Osteocyte (in vitro differentiated cells): ENCODE measurements around the gene AUP1. TPM values are rescaled to one million over a fixed set of nuclear protein-coding genes. Genes with fewer than 3 reads are reported as not detected.
A peak's percentile ranks its signal among the peaks of the same experiment; 100 is the strongest.

Source experiments
- DNase-seq: peaks from one replicate; pipeline ENCODE4 v3.0.0; 2021; ENCODE audit warnings: mixed read lengths; ENCODE audit not compliant: unreplicated experiment; ENCODE audit errors: extremely low spot score
- H3K27ac Mint-ChIP-seq: one replicate; pipeline ENCODE4 v1.8.0; 2021; ENCODE audit warnings: mild to moderate bottlenecking, mixed read lengths; ENCODE audit not compliant: unreplicated experiment
- H3K27me3 Mint-ChIP-seq: one replicate; pipeline ENCODE4 v1.8.0; 2021; ENCODE audit warnings: mixed read lengths; ENCODE audit not compliant: unreplicated experiment
- H3K36me3 Mint-ChIP-seq: one replicate; pipeline ENCODE4 v1.8.0; 2021; ENCODE audit warnings: mixed read lengths; ENCODE audit not compliant: unreplicated experiment
- H3K4me1 Mint-ChIP-seq: one replicate; pipeline ENCODE4 v1.8.0; 2021; ENCODE audit warnings: mixed read lengths; ENCODE audit not compliant: unreplicated experiment
- H3K4me3 Mint-ChIP-seq: one replicate; pipeline ENCODE4 v1.8.0; 2021; ENCODE audit warnings: mild to moderate bottlenecking, moderate library complexity, mixed read lengths; ENCODE audit not compliant: unreplicated experiment
- H3K9me3 Mint-ChIP-seq: one replicate; pipeline ENCODE4 v1.8.0; 2021; ENCODE audit warnings: mixed read lengths; ENCODE audit not compliant: unreplicated experiment
- CTCF ChIP-seq: fragments of 200-600 bp; sonication (generic); IDR thresholded peaks from 2 replicates; pipeline ENCODE4 v1.5.0; 2021; ENCODE audit warnings: antibody characterized with exemption, mild to moderate bottlenecking, moderate library complexity
- total RNA-seq: library from RNA; stranded (reverse); gene quantifications from 2 replicates; pipeline ENCODE4 v1.2.1, GENCODE V29; 2021

AUP1 gene
- total RNA-seq, 1 donor from 2014 or later: 96.3 TPM

- Mint-ChIP-seq H3K27me3 (peaks cover 39% of the 10 kb centered on the region), H3K4me1 (peaks cover 57% of the 10 kb centered on the region), H3K36me3 (peaks cover 14% of the 10 kb centered on the region), H3K9me3 (no peaks in the 10 kb centered on the region), H3K27ac (no peak overlapping the region), H3K4me3 (peak overlapping the region; percentile 10)
- no peak for TF ChIP-seq CTCF
- no peak for DNase-seq
Measured at GRCh38 chr2:74499940-74500577, 29.4 kb downstream of the AUP1 start.

GRCh38 chr2:74499267-74499939 lies 30.1 kb downstream of the AUP1 start, which contains the start of gene LBX2:
Gene LBX2 (minus strand): TSS chr2:74499603. CDS start chr2:74499537, 66 bp downstream.
- Mint-ChIP-seq H3K4me1 (peaks cover 51% of the 10 kb centered on the region), H3K4me3 (peak within 1 kb of the TSS; percentile 76), H3K27ac (peak within 1 kb of the TSS; percentile 40), H3K36me3 (peaks cover 8% of the 10 kb centered on the region), H3K27me3 (peaks cover 39% of the 10 kb centered on the region), H3K9me3 (no peaks in the 10 kb centered on the region)
- TF ChIP-seq CTCF: no peak
- no peak for DNase-seq

- Mint-ChIP-seq H3K9me3 (no peaks in the 10 kb centered on the region), H3K4me3 (peak overlapping the region; percentile 76), H3K4me1 (peaks cover 43% of the 10 kb centered on the region), H3K27me3 (peaks cover 39% of the 10 kb centered on the region), H3K36me3 (peaks cover 12% of the 10 kb centered on the region), H3K27ac (peak overlapping the region; percentile 40)
- TF ChIP-seq CTCF: no peak
- no peak for DNase-seq
Measured at GRCh38 chr2:74498500-74499266, 30.8 kb downstream of the AUP1 start.

GRCh38 chr2:74497777-74498499 lies 31.6 kb downstream of the AUP1 start:
- H3K4me3 Mint-ChIP-seq: peak overlapping the region; percentile 76
- H3K36me3 Mint-ChIP-seq: peaks cover 18% of the 10 kb centered on the region
- no peak for DNase-seq
- TF ChIP-seq CTCF: no peak
- H3K27ac Mint-ChIP-seq: no peak overlapping the region
- no peaks in the 10 kb centered on the region for H3K9me3 Mint-ChIP-seq
- H3K27me3 Mint-ChIP-seq: peaks cover 39% of the 10 kb centered on the region
- H3K4me1 Mint-ChIP-seq: peaks cover 36% of the 10 kb centered on the region
